Neuronal stem cell (in vitro differentiated cells): ENCODE measurements around the gene NSG1.
A peak's percentile ranks its signal among the peaks of the same experiment; 100 is the strongest.

ENCODE experiments used
- DNase-seq: peaks from one replicate; pipeline ENCODE4 v3.0.0-alpha.2; 2013; ENCODE audit warnings: low spot score
- H2AFZ ChIP-seq: one replicate; pipeline ENCODE4 v1.6.1; 2013; ENCODE audit warnings: mild to moderate bottlenecking, low read length, inconsistent platforms
- H2AK5ac ChIP-seq: 2 replicates; pipeline ENCODE4 v1.6.1; 2013; ENCODE audit warnings: low read depth, mild to moderate bottlenecking, inconsistent platforms, low read length, moderate library complexity, mixed read lengths
- H2BK120ac ChIP-seq: 2 replicates; pipeline ENCODE4 v1.6.1; 2013; ENCODE audit warnings: low read depth, mild to moderate bottlenecking, inconsistent platforms, low read length, moderate library complexity, mixed read lengths
- H2BK12ac ChIP-seq: one replicate; pipeline ENCODE4 v1.6.1; 2013; ENCODE audit warnings: low read length, inconsistent platforms
- H2BK15ac ChIP-seq: 2 replicates; pipeline ENCODE4 v1.6.1; 2013; ENCODE audit warnings: mild to moderate bottlenecking, low read length, inconsistent platforms, mixed read lengths
- H2BK5ac ChIP-seq: one replicate; pipeline ENCODE4 v1.6.1; 2013; ENCODE audit warnings: inconsistent platforms, mild to moderate bottlenecking, low read length, moderate library complexity
- H3K14ac ChIP-seq: one replicate; pipeline ENCODE4 v1.6.1; 2013; ENCODE audit warnings: low read length, inconsistent platforms
- H3K18ac ChIP-seq: 2 replicates; pipeline ENCODE4 v1.6.1; 2013; ENCODE audit warnings: low read length, inconsistent platforms
- H3K23ac ChIP-seq: 2 replicates; pipeline ENCODE4 v1.6.1; 2013; ENCODE audit warnings: low read depth, mild to moderate bottlenecking, mixed read lengths, low read length, inconsistent platforms; ENCODE audit not compliant: poor library complexity
- H3K27ac ChIP-seq: replicated peaks from 3 replicates; pipeline ENCODE4 v1.5.1; 2013; ENCODE audit warnings: low read length, inconsistent platforms
- H3K27me3 ChIP-seq, 3 experiments: 2 replicates each; pipeline ENCODE4 v1.6.1; 2013; ENCODE audit warnings: low read length in 3 of 3, mild to moderate bottlenecking in 2 of 3, inconsistent platforms in 1 of 3, low read depth in 1 of 3, mixed read lengths in 1 of 3, moderate library complexity in 1 of 3; ENCODE audit not compliant: control insufficient read depth in 3 of 3, insufficient read depth in 3 of 3
- H3K36me3 ChIP-seq, 2 donors: replicated peaks in 1 of 2; 2 replicates each; pipeline ENCODE4 v1.6.1; 2013; ENCODE audit warnings: low read length in 2 of 2; ENCODE audit not compliant: control insufficient read depth in 2 of 2, insufficient read depth in 2 of 2
- H3K4ac ChIP-seq: 2 replicates; pipeline ENCODE4 v1.6.1; 2013; ENCODE audit warnings: inconsistent platforms, mild to moderate bottlenecking, low read length, moderate library complexity
- H3K4me1 ChIP-seq, 2 donors: 1 replicate in 1 of 2; 2 replicates in 1 of 2; pipeline ENCODE4 v1.6.1; 2013; ENCODE audit warnings: low read length in 2 of 2, low read depth in 1 of 2; ENCODE audit not compliant: control insufficient read depth in 2 of 2, insufficient read depth in 1 of 2
- H3K4me2 ChIP-seq: one replicate; pipeline ENCODE4 v1.6.1; 2013; ENCODE audit warnings: mild to moderate bottlenecking, low read length, inconsistent platforms; ENCODE audit not compliant: insufficient read depth, poor library complexity, severe bottlenecking
- H3K4me3 ChIP-seq, 2 donors: 2 replicates each; pipeline ENCODE4 v1.5.1; 2013; ENCODE audit warnings: low read length in 2 of 2, mild to moderate bottlenecking in 2 of 2, inconsistent platforms in 1 of 2, moderate library complexity in 1 of 2
- H3K79me1 ChIP-seq: one replicate; pipeline ENCODE4 v1.6.1; 2013; ENCODE audit warnings: low read depth, mild to moderate bottlenecking, inconsistent platforms, low read length, moderate library complexity
- H3K9ac ChIP-seq: one replicate; pipeline ENCODE4 v1.6.1; 2013; ENCODE audit warnings: mild to moderate bottlenecking, low read depth, low read length, inconsistent platforms; ENCODE audit not compliant: poor library complexity
- H3K9me3 ChIP-seq, 2 donors: replicated peaks in 1 of 2; 2 replicates each; pipeline versions ENCODE3 to v1.6.1; 2013; ENCODE audit warnings: low read length in 2 of 2, mild to moderate bottlenecking in 2 of 2, inconsistent platforms in 1 of 2, low read depth in 1 of 2, mixed read lengths in 1 of 2, moderate library complexity in 1 of 2; ENCODE audit not compliant: control insufficient read depth in 2 of 2, insufficient read depth in 1 of 2
- H4K8ac ChIP-seq: one replicate; pipeline ENCODE4 v1.6.1; 2013; ENCODE audit warnings: low read depth, mild to moderate bottlenecking, inconsistent platforms, low read length, moderate library complexity
- H4K91ac ChIP-seq: one replicate; pipeline ENCODE4 v1.6.1; 2013; ENCODE audit warnings: low read length, low read depth, mild to moderate bottlenecking, inconsistent platforms; ENCODE audit not compliant: poor library complexity
- WGBS, 2 donors: extraction: QIAGEN DNeasy Blood & Tissue Kit; methylation state at CpG; one replicate each; pipeline ENCODE4 v1.1.7; 2013; ENCODE audit warnings: missing lambda C conversion rate in 2 of 2, mixed read lengths in 1 of 2; ENCODE audit not compliant: insufficient read length in 2 of 2, insufficient replicate concordance in 1 of 2; ENCODE audit errors: extremely low coverage in 2 of 2; 5-methylcytosine and 5-hydroxymethylcytosine counted together

Gene NSG1

GRCh38 chr4:4455210-4455865, 68.4 kb downstream of the NSG1 start:
- Histone ChIP-seq H2BK15ac (no peak overlapping the region), H2AK5ac (no peak overlapping the region), H3K27ac (no peak overlapping the region), H2BK12ac (no peak overlapping the region), H3K27me3 (no peaks in the 10 kb centered on the region), H3K79me1 (peaks cover 2% of the 10 kb centered on the region), H3K9ac (no peak overlapping the region), H3K4me2 (no peak overlapping the region), H3K36me3 (peaks cover 13 to 76% of the 10 kb centered on the region in 2 donors), H3K4me1 (peaks cover 2 to 5% of the 10 kb centered on the region in 2 donors), H3K23ac (no peak overlapping the region), H3K4me3 (no peak overlapping the region), H4K8ac (no peak overlapping the region), H3K9me3 (no peaks in the 10 kb centered on the region), H3K18ac (no peak overlapping the region), H3K4ac (no peak overlapping the region), H2BK120ac (no peak overlapping the region), H4K91ac (no peak overlapping the region), H2BK5ac (no peak overlapping the region), H2AFZ (no peak overlapping the region), H3K14ac (no peak overlapping the region)
- WGBS, 2 donors, result no CpG with 5 or more reads among the region's 5 CpGs
- DNase-seq, result no peak

- Histone ChIP-seq H3K4me1 (peaks cover 2 to 5% of the 10 kb centered on the region in 2 donors), H2BK5ac (no peak overlapping the region), H2AFZ (no peak overlapping the region), H2BK120ac (no peak overlapping the region), H3K23ac (no peak overlapping the region), H3K79me1 (peaks cover 2% of the 10 kb centered on the region), H3K9me3 (no peaks in the 10 kb centered on the region), H3K4ac (no peak overlapping the region), H2BK12ac (no peak overlapping the region), H3K18ac (no peak overlapping the region), H3K36me3 (peaks cover 13 to 78% of the 10 kb centered on the region in 2 donors), H2AK5ac (no peak overlapping the region), H3K14ac (no peak overlapping the region), H2BK15ac (no peak overlapping the region), H3K4me3 (no peak overlapping the region), H3K4me2 (no peak overlapping the region), H4K8ac (no peak overlapping the region), H4K91ac (peak overlapping the region; percentile 38), H3K9ac (no peak overlapping the region), H3K27me3 (no peaks in the 10 kb centered on the region), H3K27ac (no peak overlapping the region)
- no CpG with 5 or more reads among the region's 7 CpGs for WGBS, 2 donors
- no peak for DNase-seq
Observed at GRCh38 chr4:4456351-4456750, 69.4 kb downstream of the NSG1 start.

DNA sequence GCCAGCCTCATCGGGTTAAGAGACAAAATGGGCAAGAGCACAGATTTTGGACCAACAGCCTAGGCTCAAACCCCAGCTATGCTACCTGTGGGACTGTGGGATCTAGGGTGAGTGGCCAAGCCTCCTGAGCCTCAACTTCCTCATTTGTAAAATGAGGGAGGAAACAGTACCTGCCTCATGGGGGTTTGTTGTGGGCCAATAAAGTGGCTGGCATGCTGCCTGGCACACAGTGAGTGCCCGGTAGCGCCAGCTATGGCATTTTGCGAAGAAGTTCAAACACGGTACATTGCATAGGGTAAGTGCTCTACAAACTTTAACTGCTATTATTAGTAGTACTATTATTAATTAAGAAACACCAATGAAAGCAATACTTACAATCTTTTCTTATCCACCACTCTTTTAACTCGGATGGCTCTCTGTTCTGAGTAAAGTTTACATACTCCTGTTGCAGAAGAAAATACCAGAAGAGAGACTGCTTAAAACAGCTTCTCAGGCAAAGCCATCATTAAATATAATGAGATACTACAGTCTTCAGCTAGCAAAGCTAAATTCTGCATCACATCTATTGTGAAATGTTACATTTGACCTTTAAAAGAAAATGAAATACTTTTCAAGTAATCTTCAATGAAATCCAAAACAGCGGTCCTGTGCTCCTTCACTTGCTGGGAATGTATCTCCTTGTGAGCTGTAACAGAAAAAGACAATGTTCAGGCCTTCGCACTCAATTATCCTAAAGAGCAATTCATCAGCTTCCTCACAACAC, 70.1 kb downstream of the NSG1 start:
- no peak overlapping the region for H2BK120ac ChIP-seq
- peaks cover 2 to 5% of the 10 kb centered on the region in 2 donors for H3K4me1 ChIP-seq
- DNase-seq, result no peak
- no peak overlapping the region for H3K23ac ChIP-seq
- no peak overlapping the region for H3K4me3 ChIP-seq
- H2BK15ac ChIP-seq, result no peak overlapping the region
- H2BK5ac ChIP-seq, result no peak overlapping the region
- H3K79me1 ChIP-seq, result peaks cover 2% of the 10 kb centered on the region
- no peak overlapping the region for H3K4me2 ChIP-seq
- H3K4ac ChIP-seq, result no peak overlapping the region
- no peak overlapping the region for H2BK12ac ChIP-seq
- no peak overlapping the region for H2AFZ ChIP-seq
- H3K9me3 ChIP-seq, result no peaks in the 10 kb centered on the region
- no peak overlapping the region for H3K9ac ChIP-seq
- WGBS, 2 donors, result no CpG with 5 or more reads among the region's 8 CpGs
- peak overlapping the region; percentile 38 for H4K91ac ChIP-seq
- no peak overlapping the region for H3K27ac ChIP-seq
- no peak overlapping the region for H3K14ac ChIP-seq
- no peak overlapping the region for H3K18ac ChIP-seq
- H2AK5ac ChIP-seq, result no peak overlapping the region
- H3K36me3 ChIP-seq, result peaks cover 13 to 73% of the 10 kb centered on the region in 2 donors
- H4K8ac ChIP-seq, result no peak overlapping the region
- H3K27me3 ChIP-seq, result no peaks in the 10 kb centered on the region

GRCh38 chr4:4457803-4458553, 71.1 kb downstream of the NSG1 start:
- H3K27me3 ChIP-seq, result no peaks in the 10 kb centered on the region
- H3K9ac ChIP-seq, result no peak overlapping the region
- no peak overlapping the region for H2BK15ac ChIP-seq
- H3K4me2 ChIP-seq, result no peak overlapping the region
- H2BK120ac ChIP-seq, result no peak overlapping the region
- H3K18ac ChIP-seq, result no peak overlapping the region
- H2BK5ac ChIP-seq, result no peak overlapping the region
- WGBS, 2 donors, result no CpG with 5 or more reads among the region's 5 CpGs
- H3K4me1 ChIP-seq, result peaks cover 2 to 5% of the 10 kb centered on the region in 2 donors
- DNase-seq, result no peak
- H3K14ac ChIP-seq, result no peak overlapping the region
- peaks cover 2% of the 10 kb centered on the region for H3K79me1 ChIP-seq
- H2BK12ac ChIP-seq, result no peak overlapping the region
- H2AFZ ChIP-seq, result no peak overlapping the region
- H4K8ac ChIP-seq, result no peak overlapping the region
- no peak overlapping the region for H3K4ac ChIP-seq
- no peaks in the 10 kb centered on the region for H3K9me3 ChIP-seq
- H4K91ac ChIP-seq, result no peak overlapping the region
- H3K27ac ChIP-seq, result no peak overlapping the region
- no peak overlapping the region for H3K23ac ChIP-seq
- no peak overlapping the region for H2AK5ac ChIP-seq
- peaks cover 13 to 65% of the 10 kb centered on the region in 2 donors for H3K36me3 ChIP-seq
- no peak overlapping the region for H3K4me3 ChIP-seq
